C4-2B (cell line): ENCODE measurements around the gene STOML2.

ENCODE experiments used
- ZFX ChIP-seq: fragments of 450-650 bp; IDR thresholded peaks from 2 replicates; pipeline ENCODE4 v1.6.1; 2017
- TF ChIP-seq, protein P1 (sequence below): fragments of 450-650 bp; conservative IDR thresholded peaks from 2 replicates; pipeline ENCODE4 v1.5.1; 2017; ENCODE audit warnings: mild to moderate bottlenecking

DNA sequence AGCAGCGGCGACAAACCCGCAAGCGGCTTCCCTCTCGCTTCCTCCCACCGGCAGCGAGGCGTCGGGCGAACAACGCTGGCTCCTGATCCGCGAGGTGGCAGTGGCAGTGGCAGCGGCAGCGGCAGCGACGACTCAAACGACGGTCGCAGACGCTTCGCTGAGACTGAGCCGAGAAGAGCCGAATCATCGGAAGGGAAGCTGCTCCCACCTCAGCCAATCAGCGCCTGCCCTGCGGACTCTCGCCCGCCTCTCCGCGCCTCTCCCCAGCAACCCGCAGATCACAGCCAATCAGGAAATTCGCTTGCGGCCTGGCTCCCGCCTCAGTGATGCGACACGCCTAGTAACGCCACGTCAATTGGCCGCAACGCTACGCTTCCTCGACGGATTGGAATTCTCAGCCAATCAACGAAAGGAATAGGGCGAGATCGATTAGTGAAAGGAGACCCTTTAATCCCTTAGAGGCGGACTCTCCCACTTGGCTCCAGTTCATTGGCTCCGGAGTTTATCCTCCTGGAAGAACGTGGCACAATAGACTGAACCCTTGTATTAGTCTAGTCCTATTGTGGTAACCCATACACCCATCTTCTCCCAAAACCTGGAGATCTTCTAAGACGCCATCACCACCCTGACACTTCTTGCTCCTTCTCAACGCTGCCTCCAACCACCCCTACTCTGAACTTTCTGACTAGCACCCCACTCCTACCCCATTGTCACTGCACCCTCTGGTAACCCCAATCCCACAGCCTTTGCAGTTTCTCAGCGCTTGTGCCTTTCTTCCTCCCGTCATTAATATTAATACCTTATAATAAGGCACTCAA is 30.3 kb downstream of the STOML2 start, which contains the start of gene VCP:
- TF ChIP-seq, protein P1, sequence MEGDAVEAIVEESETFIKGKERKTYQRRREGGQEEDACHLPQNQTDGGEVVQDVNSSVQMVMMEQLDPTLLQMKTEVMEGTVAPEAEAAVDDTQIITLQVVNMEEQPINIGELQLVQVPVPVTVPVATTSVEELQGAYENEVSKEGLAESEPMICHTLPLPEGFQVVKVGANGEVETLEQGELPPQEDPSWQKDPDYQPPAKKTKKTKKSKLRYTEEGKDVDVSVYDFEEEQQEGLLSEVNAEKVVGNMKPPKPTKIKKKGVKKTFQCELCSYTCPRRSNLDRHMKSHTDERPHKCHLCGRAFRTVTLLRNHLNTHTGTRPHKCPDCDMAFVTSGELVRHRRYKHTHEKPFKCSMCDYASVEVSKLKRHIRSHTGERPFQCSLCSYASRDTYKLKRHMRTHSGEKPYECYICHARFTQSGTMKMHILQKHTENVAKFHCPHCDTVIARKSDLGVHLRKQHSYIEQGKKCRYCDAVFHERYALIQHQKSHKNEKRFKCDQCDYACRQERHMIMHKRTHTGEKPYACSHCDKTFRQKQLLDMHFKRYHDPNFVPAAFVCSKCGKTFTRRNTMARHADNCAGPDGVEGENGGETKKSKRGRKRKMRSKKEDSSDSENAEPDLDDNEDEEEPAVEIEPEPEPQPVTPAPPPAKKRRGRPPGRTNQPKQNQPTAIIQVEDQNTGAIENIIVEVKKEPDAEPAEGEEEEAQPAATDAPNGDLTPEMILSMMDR, result no peak
- TF ChIP-seq ZFX, result no peak
